D721Med (cell line): ENCODE measurements around the gene RD3L.
"Not testable (repeated sequence)": the region's sequence is repeated elsewhere in the genome, so short reads cannot be mapped to it uniquely, and the experiment has no call there.

ENCODE experiments used
- DNase-seq: peaks from one replicate; pipeline ENCODE4 v3.0.0; 2011; ENCODE audit warnings: low spot score; ENCODE audit not compliant: insufficient read length
- FAIRE-seq: peaks from 2 replicates; lab custom pipeline; 2011; peaks lifted over from hg19 to GRCh38; lab: Jason Lieb, UNC
- CTCF ChIP-seq: IDR thresholded peaks from 2 replicates; pipeline ENCODE4 v1.5.1; 2012; ENCODE audit warnings: mild to moderate bottlenecking, control low read depth; ENCODE audit not compliant: insufficient read depth; ENCODE audit errors: missing control alignments

Gene RD3L

GRCh38 chr14:103941973-103942736 is at the start of gene RD3L:
TSS of gene RD3L (minus strand) at chr14:103942529. CDS start at chr14:103941695, 834 bp downstream.
- DNase-seq (no peak), FAIRE-seq (peak; percentile 64)
- TF ChIP-seq CTCF, result no peak

- DNase-seq (no peak), FAIRE-seq (no peak)
- no peak for TF ChIP-seq CTCF
These were observed 47.6 kb upstream of the RD3L start for GRCh38 chr14:103989964-103990363.

GRCh38 chr14:103989034-103989433 is 46.7 kb upstream of the RD3L start:
- TF ChIP-seq CTCF, result no peak
- FAIRE-seq (no peak), DNase-seq (no peak)

- no peak for DNase-seq
- no peak for TF ChIP-seq CTCF
- FAIRE-seq, result no peak
These were observed 41.9 kb upstream of the RD3L start for GRCh38 chr14:103984196-103984595.

GRCh38 chr14:103980623-103981238 is 38.4 kb upstream of the RD3L start:
- FAIRE-seq, DNase-seq: not testable (repeated sequence)
- TF ChIP-seq CTCF, result peak; percentile 49

- no peak for FAIRE-seq
- no peak for TF ChIP-seq CTCF
- no peak for DNase-seq
These were observed 32.2 kb upstream of the RD3L start for GRCh38 chr14:103974575-103974974.

- DNase-seq, result no peak
- TF ChIP-seq CTCF, result no peak
- FAIRE-seq, result no peak
These were observed 31.0 kb upstream of the RD3L start for GRCh38 chr14:103973354-103973753.
